Neural progenitor cell (in vitro differentiated cells): ENCODE results near the gene NRP1. TPM values are rescaled to one million over a fixed set of nuclear protein-coding genes. Genes with fewer than 3 reads are reported as not detected.

Experiments used
- DNase-seq: peaks from one replicate; pipeline ENCODE4 v3.0.0-alpha.2; 2016; ENCODE audit warnings: low spot score
- H2AFZ ChIP-seq: fragments of 200-600 bp; sonication (generic); replicated peaks from 2 replicates; pipeline ENCODE4 v1.6.1; 2016; ENCODE audit warnings: antibody characterized with exemption
- H3F3A ChIP-seq: fragments of 200-600 bp; sonication (generic); 2 replicates; pipeline ENCODE4 v1.6.1; 2016; ENCODE audit warnings: antibody characterized with exemption, low read depth
- H3K27ac ChIP-seq: fragments of 200-600 bp; sonication (generic); 2 replicates; pipeline ENCODE4 v1.5.1; 2016; ENCODE audit warnings: mild to moderate bottlenecking
- H3K27me3 ChIP-seq: fragments of 200-600 bp; sonication (generic); 2 replicates; pipeline ENCODE4 v1.6.1; 2016; ENCODE audit warnings: mild to moderate bottlenecking, moderate library complexity
- H3K36me3 ChIP-seq: fragments of 200-600 bp; sonication (generic); 2 replicates; pipeline ENCODE4 v1.5.1; 2016
- H3K4me1 ChIP-seq: fragments of 200-600 bp; sonication (generic); 2 replicates; pipeline ENCODE4 v1.6.1; 2016; ENCODE audit warnings: mixed run types
- H3K4me2 ChIP-seq: fragments of 200-600 bp; sonication (generic); 2 replicates; pipeline ENCODE4 v1.6.1; 2016
- H3K4me3 ChIP-seq: fragments of 200-600 bp; sonication (generic); 2 replicates; pipeline ENCODE4 v1.5.1; 2016
- H3K79me2 ChIP-seq: fragments of 200-600 bp; sonication (generic); 2 replicates; pipeline ENCODE4 v1.6.1; 2016; ENCODE audit warnings: low read depth
- H3K9ac ChIP-seq: fragments of 200-600 bp; sonication (generic); 2 replicates; pipeline ENCODE4 v1.6.1; 2016
- H3K9me3 ChIP-seq: fragments of 200-600 bp; sonication (generic); 2 replicates; pipeline ENCODE4 v1.5.1; 2016; ENCODE audit warnings: low read depth
- H4K20me1 ChIP-seq: fragments of 200-600 bp; sonication (generic); 2 replicates; pipeline ENCODE4 v1.6.1; 2016; ENCODE audit warnings: low read depth
- H3K27ac Mint-ChIP-seq: 3 replicates; pipeline ENCODE4 v1.8.0; 2021; ENCODE audit warnings: mixed read lengths
- H3K27me3 Mint-ChIP-seq: 2 replicates; pipeline ENCODE4 v1.8.0; 2022; ENCODE audit warnings: low read depth, mild to moderate bottlenecking, inconsistent platforms, moderate library complexity, mixed read lengths; ENCODE audit not compliant: insufficient read depth
- H3K36me3 Mint-ChIP-seq: 3 replicates; pipeline ENCODE4 v1.8.0; 2021; ENCODE audit warnings: mixed read lengths
- H3K4me1 Mint-ChIP-seq: 3 replicates; pipeline ENCODE4 v1.8.0; 2021; ENCODE audit warnings: mixed read lengths
- H3K4me3 Mint-ChIP-seq: 3 replicates; pipeline ENCODE4 v1.8.0; 2021; ENCODE audit warnings: mild to moderate bottlenecking, moderate library complexity, mixed read lengths
- H3K9me3 Mint-ChIP-seq: 3 replicates; pipeline ENCODE4 v1.8.0; 2020; ENCODE audit warnings: mixed read lengths
- EZH2 ChIP-seq: fragments of 200-600 bp; sonication (generic); IDR thresholded peaks from 2 replicates; pipeline ENCODE4 v1.6.1; 2017; ENCODE audit warnings: antibody characterized with exemption, mild to moderate bottlenecking, moderate library complexity
- EZH2phosphoT487 ChIP-seq: fragments of 200-600 bp; sonication (generic); IDR thresholded peaks from 2 replicates; pipeline ENCODE4 v1.6.1; 2017; ENCODE audit warnings: antibody characterized with exemption
- total RNA-seq: library from RNA; depleted of rRNA; stranded (reverse); fragments of >200 nt; gene quantifications from 2 replicates; pipeline ENCODE4 v1.2.3, GENCODE V29; 2015; ENCODE audit warnings: low replicate concordance
- TF ChIP-seq, protein P1 (sequence below): fragments of 200-600 bp; sonication (generic); IDR thresholded peaks from 2 replicates; pipeline ENCODE4 v1.5.1; 2017; ENCODE audit warnings: antibody characterized with exemption, mild to moderate bottlenecking

Gene NRP1
- total RNA-seq, 1 donor from 2014 or later, result 1.9 TPM

- no peaks in the 10 kb centered on the region for H3K27me3 Mint-ChIP-seq
- no peaks in the 10 kb centered on the region for H4K20me1 ChIP-seq
- H3K4me3 Mint-ChIP-seq, result peak overlapping the region; percentile 54
- peak overlapping the region; percentile 88 for H3K27ac Mint-ChIP-seq
- H3F3A ChIP-seq, result no peaks in the 10 kb centered on the region
- no peak for TF ChIP-seq EZH2phosphoT487
- H2AFZ ChIP-seq, result peak overlapping the region; percentile 20
- H3K9me3 Mint-ChIP-seq, result no peaks in the 10 kb centered on the region
- DNase-seq, result peak; percentile 59
- peaks cover 15% of the 10 kb centered on the region for H3K4me1 ChIP-seq
- no peaks in the 10 kb centered on the region for H3K36me3 ChIP-seq
- no peaks in the 10 kb centered on the region for H3K9me3 ChIP-seq
- H3K79me2 ChIP-seq, result no peaks in the 10 kb centered on the region
- no peak overlapping the region for H3K4me3 ChIP-seq
- peaks cover 27% of the 10 kb centered on the region for H3K36me3 Mint-ChIP-seq
- no peak overlapping the region for H3K9ac ChIP-seq
- no peaks in the 10 kb centered on the region for H3K27me3 ChIP-seq
- no peak overlapping the region for H3K27ac ChIP-seq
- H3K4me2 ChIP-seq, result peak overlapping the region; percentile 17
- H3K4me1 Mint-ChIP-seq, result peaks cover 23% of the 10 kb centered on the region
Measured at GRCh38 chr10:33258967-33259366, 75.5 kb downstream of the NRP1 start.

DNA sequence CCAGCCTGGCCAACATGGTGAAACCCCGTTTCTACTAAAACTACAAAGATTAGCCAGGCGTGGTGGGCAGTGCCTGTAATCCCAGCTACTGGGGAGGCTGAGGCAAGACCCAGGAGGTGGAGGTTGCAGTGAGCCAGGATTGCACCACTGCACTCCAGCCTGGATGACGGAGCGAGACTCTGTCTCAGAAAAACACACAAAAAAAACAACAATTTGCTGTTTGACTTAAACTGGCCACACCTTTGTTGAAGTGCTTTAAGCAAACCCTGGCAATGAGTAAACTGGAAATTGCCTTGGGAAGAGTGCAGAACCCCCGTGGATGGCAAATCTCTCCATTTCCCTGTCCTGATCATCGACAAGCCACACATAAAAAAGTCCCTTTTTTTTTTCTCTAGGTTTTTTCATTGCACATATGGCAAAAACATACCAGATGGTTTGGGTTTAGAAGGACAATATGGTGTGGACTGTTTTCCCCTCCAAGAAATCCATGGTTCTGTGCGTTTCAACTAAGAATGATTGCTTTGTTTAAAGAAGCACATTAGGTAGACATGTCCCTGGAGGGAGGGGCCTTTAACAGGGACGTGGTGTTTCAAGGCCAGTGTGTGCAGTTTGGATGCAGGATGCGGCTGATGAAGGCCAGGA lies 76.9 kb downstream of the NRP1 start:
- Histone ChIP-seq H3K27me3 (no peaks in the 10 kb centered on the region), H3F3A (no peaks in the 10 kb centered on the region), H2AFZ (no peak overlapping the region), H3K4me3 (no peak overlapping the region), H3K27ac (no peak overlapping the region), H4K20me1 (no peaks in the 10 kb centered on the region), H3K79me2 (no peaks in the 10 kb centered on the region), H3K9ac (no peak overlapping the region), H3K4me2 (no peak overlapping the region), H3K9me3 (no peaks in the 10 kb centered on the region), H3K4me1 (peaks cover 15% of the 10 kb centered on the region), H3K36me3 (no peaks in the 10 kb centered on the region)
- Mint-ChIP-seq H3K4me3 (no peak overlapping the region), H3K9me3 (no peaks in the 10 kb centered on the region), H3K27ac (no peak overlapping the region), H3K36me3 (peaks cover 34% of the 10 kb centered on the region), H3K27me3 (no peaks in the 10 kb centered on the region), H3K4me1 (peaks cover 19% of the 10 kb centered on the region)
- TF ChIP-seq EZH2, result no peak
- TF ChIP-seq EZH2phosphoT487, result no peak
- TF ChIP-seq, protein P1, sequence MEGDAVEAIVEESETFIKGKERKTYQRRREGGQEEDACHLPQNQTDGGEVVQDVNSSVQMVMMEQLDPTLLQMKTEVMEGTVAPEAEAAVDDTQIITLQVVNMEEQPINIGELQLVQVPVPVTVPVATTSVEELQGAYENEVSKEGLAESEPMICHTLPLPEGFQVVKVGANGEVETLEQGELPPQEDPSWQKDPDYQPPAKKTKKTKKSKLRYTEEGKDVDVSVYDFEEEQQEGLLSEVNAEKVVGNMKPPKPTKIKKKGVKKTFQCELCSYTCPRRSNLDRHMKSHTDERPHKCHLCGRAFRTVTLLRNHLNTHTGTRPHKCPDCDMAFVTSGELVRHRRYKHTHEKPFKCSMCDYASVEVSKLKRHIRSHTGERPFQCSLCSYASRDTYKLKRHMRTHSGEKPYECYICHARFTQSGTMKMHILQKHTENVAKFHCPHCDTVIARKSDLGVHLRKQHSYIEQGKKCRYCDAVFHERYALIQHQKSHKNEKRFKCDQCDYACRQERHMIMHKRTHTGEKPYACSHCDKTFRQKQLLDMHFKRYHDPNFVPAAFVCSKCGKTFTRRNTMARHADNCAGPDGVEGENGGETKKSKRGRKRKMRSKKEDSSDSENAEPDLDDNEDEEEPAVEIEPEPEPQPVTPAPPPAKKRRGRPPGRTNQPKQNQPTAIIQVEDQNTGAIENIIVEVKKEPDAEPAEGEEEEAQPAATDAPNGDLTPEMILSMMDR, result no peak
- no peak for DNase-seq

- Histone ChIP-seq H4K20me1 (no peaks in the 10 kb centered on the region), H3K4me1 (peaks cover 15% of the 10 kb centered on the region), H3K79me2 (no peaks in the 10 kb centered on the region), H3K9me3 (no peaks in the 10 kb centered on the region), H3K4me3 (no peak overlapping the region), H3K4me2 (no peak overlapping the region), H2AFZ (no peak overlapping the region), H3K27me3 (no peaks in the 10 kb centered on the region), H3K36me3 (no peaks in the 10 kb centered on the region), H3F3A (no peaks in the 10 kb centered on the region), H3K27ac (no peak overlapping the region), H3K9ac (no peak overlapping the region)
- no peaks in the 10 kb centered on the region for H3K9me3 Mint-ChIP-seq
- DNase-seq, result no peak
- no peak overlapping the region for H3K27ac Mint-ChIP-seq
- no peaks in the 10 kb centered on the region for H3K27me3 Mint-ChIP-seq
- peaks cover 40% of the 10 kb centered on the region for H3K36me3 Mint-ChIP-seq
- TF ChIP-seq, protein P1, result no peak
- no peak overlapping the region for H3K4me3 Mint-ChIP-seq
- peaks cover 19% of the 10 kb centered on the region for H3K4me1 Mint-ChIP-seq
Measured at GRCh38 chr10:33256458-33256857, 78.0 kb downstream of the NRP1 start.

- Histone ChIP-seq H3K4me3 (no peak overlapping the region), H3K27me3 (no peaks in the 10 kb centered on the region), H3K9me3 (no peaks in the 10 kb centered on the region), H3F3A (no peaks in the 10 kb centered on the region), H3K27ac (no peak overlapping the region), H3K79me2 (no peaks in the 10 kb centered on the region), H4K20me1 (no peaks in the 10 kb centered on the region), H3K9ac (no peak overlapping the region), H3K36me3 (no peaks in the 10 kb centered on the region), H2AFZ (no peak overlapping the region), H3K4me1 (peaks cover 15% of the 10 kb centered on the region), H3K4me2 (no peak overlapping the region)
- no peaks in the 10 kb centered on the region for H3K27me3 Mint-ChIP-seq
- H3K36me3 Mint-ChIP-seq, result peaks cover 47% of the 10 kb centered on the region
- no peaks in the 10 kb centered on the region for H3K9me3 Mint-ChIP-seq
- H3K4me3 Mint-ChIP-seq, result no peak overlapping the region
- peaks cover 19% of the 10 kb centered on the region for H3K4me1 Mint-ChIP-seq
- TF ChIP-seq, protein P1, result no peak
- TF ChIP-seq EZH2phosphoT487 (no peak), EZH2 (no peak)
- no peak overlapping the region for H3K27ac Mint-ChIP-seq
- no peak for DNase-seq
Measured at GRCh38 chr10:33254556-33255160, 79.8 kb downstream of the NRP1 start.
